Measurements from ENCODE around the gene ATN1. TPM values are rescaled to one million over a fixed set of nuclear protein-coding genes. Genes with fewer than 3 reads are reported as not detected.

ATN1 gene
- total RNA-seq, 2 donors from 2014 or later: 93.0 to 129 TPM

DNA sequence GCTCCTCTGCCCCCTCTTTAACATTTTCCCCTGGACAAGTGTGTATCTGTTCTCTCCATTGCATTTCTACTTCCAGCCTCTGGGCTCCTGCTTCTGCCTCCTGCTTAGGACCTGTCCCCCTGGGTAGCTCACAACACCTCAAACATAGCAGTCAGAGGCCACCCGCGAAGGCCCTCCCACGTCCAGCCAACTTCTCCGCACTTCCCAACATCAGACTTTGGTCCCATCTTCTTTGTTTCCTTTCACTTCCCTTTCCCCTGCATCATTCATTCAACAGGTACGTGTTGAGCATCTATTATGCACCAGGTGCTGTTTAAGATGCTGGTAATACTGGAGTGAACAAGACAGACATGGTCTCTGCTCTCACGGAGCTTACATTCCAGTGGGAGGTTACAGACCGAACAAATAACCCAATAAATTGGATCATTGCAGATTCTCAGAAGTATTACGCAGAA lies 19.2 kb downstream of the ATN1 start:
- Histone ChIP-seq H3K36me3 (no peaks in the 10 kb centered on the region), H3K27me3 (replicated peaks; ENCODE audit: insufficient read depth) (no peaks in the 10 kb centered on the region), H3K9me3 (no peaks in the 10 kb centered on the region), H3K27ac (peak overlapping the region; percentile 94 to 97), H3K4me1 (replicated peaks) (peaks cover 18% of the 10 kb centered on the region), H3K4me3 (peak overlapping the region; percentile 28 to 42)
- no peak for DNase-seq (ENCODE audit: low spot score)
- TF ChIP-seq CTCF (IDR thresholded peaks at IDR 0.05) (no peak), POLR2AphosphoS5 (IDR thresholded peaks at IDR 0.05) (no peak), POLR2A (IDR thresholded peaks at IDR 0.05) (no peak)
- intact Hi-C loops (cut with DNase I): loop anchor here (5.0 kb wide), 1 partner anchor 165 kb away; no protein-coding TSS in a partner anchor
- WGBS: 47% methylated on average over 8 of the region's 8 CpGs

DNA sequence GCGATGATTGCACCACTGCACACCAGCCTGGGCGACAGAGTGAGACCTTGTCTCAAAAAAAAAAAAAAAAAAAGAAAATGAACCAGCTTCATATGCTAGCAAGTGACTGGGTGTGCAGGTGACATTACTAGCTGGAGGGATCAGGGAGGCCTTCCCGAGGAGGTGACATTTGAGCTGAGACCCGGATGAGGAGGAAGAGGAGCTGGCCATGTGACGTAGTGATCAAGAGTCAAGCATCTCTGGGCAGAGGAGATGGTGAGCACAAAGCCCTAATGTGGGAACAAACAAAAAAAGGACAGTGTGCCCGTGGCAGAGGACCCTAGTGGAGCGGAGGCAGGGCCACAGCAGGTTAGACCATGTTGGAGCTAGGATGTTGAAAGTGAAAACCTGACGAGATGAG lies 19.9 kb downstream of the ATN1 start:
- Histone ChIP-seq H3K27me3 (replicated peaks; ENCODE audit: insufficient read depth) (no peaks in the 10 kb centered on the region), H3K4me1 (replicated peaks) (peaks cover 18% of the 10 kb centered on the region), H3K9me3 (no peaks in the 10 kb centered on the region), H3K27ac (no peak overlapping the region), H3K36me3 (no peaks in the 10 kb centered on the region), H3K4me3 (no peak overlapping the region)
- intact Hi-C loops (cut with DNase I): loop anchor here (5.0 kb wide), 1 partner anchor 165 kb away; no protein-coding TSS in a partner anchor
- no peak for TF ChIP-seq POLR2AphosphoS5 (IDR thresholded peaks at IDR 0.05)
- TF ChIP-seq POLR2A (IDR thresholded peaks at IDR 0.05): no peak
- no peak for TF ChIP-seq CTCF (IDR thresholded peaks at IDR 0.05)
- 84% methylated on average over 8 of the region's 8 CpGs for WGBS
- no peak for DNase-seq (ENCODE audit: low spot score)

- intact Hi-C loops (cut with DNase I): loop anchor here (5.0 kb wide), 1 partner anchor 163 kb away; no protein-coding TSS in a partner anchor
- no peaks in the 10 kb centered on the region for H3K9me3 ChIP-seq
- WGBS: 80% methylated on average over 15 of the region's 15 CpGs
- no peak overlapping the region for H3K4me3 ChIP-seq
- peaks cover 18% of the 10 kb centered on the region for H3K4me1 ChIP-seq (replicated peaks)
- no peaks in the 10 kb centered on the region for H3K36me3 ChIP-seq
- no peak for DNase-seq (ENCODE audit: low spot score)
- H3K27ac ChIP-seq: no peak overlapping the region
- TF ChIP-seq POLR2AphosphoS5 (IDR thresholded peaks at IDR 0.05) (no peak), CTCF (IDR thresholded peaks at IDR 0.05) (no peak), POLR2A (IDR thresholded peaks at IDR 0.05) (no peak)
- no peaks in the 10 kb centered on the region for H3K27me3 ChIP-seq (replicated peaks; ENCODE audit: insufficient read depth)
Observed at GRCh38 chr12:6948873-6949594, 21.3 kb downstream of the ATN1 start.

- Histone ChIP-seq H3K27me3 (replicated peaks; ENCODE audit: insufficient read depth) (no peaks in the 10 kb centered on the region), H3K36me3 (no peaks in the 10 kb centered on the region), H3K27ac (no peak overlapping the region), H3K4me1 (replicated peaks) (peaks cover 12% of the 10 kb centered on the region), H3K4me3 (no peak overlapping the region), H3K9me3 (no peaks in the 10 kb centered on the region)
- 100% methylated on average over 1 of the region's 1 CpG for WGBS
- DNase-seq (ENCODE audit: low spot score): no peak
- intact Hi-C loops (cut with DNase I): no loop called here
- no peak for TF ChIP-seq POLR2AphosphoS5 (IDR thresholded peaks at IDR 0.05)
- no peak for TF ChIP-seq CTCF (IDR thresholded peaks at IDR 0.05)
- TF ChIP-seq POLR2A (IDR thresholded peaks at IDR 0.05): no peak
Observed at GRCh38 chr12:6950401-6950801, 22.6 kb downstream of the ATN1 start.

All from prostate gland (tissue), 2 donors.